Smooth muscle cell (in vitro differentiated cells): ENCODE results near the gene GPC3. TPM values are rescaled to one million over a fixed set of nuclear protein-coding genes. Genes with fewer than 3 reads are reported as not detected.

Experiments
- DNase-seq: peaks from one replicate; lab custom pipeline; 2025; ENCODE audit not compliant: unreplicated experiment; lab: John Stamatoyannopoulos, UW
- H2AFZ ChIP-seq: fragments of 200-600 bp; sonication (generic); 2 replicates; pipeline ENCODE4 v1.6.0; 2016; ENCODE audit warnings: antibody characterized with exemption, low read depth, mild to moderate bottlenecking
- H3F3A ChIP-seq: fragments of 200-600 bp; sonication (generic); 2 replicates; pipeline ENCODE4 v1.6.0; 2017; ENCODE audit warnings: antibody characterized with exemption, low read depth
- H3K27ac ChIP-seq: fragments of 200-600 bp; sonication (generic); 2 replicates; pipeline ENCODE4 v1.5.1; 2016; ENCODE audit warnings: low read depth, mild to moderate bottlenecking
- H3K27me3 ChIP-seq: fragments of 200-600 bp; sonication (generic); 2 replicates; pipeline ENCODE4 v1.6.1; 2016; ENCODE audit warnings: low read depth, mild to moderate bottlenecking
- H3K36me3 ChIP-seq: fragments of 200-600 bp; sonication (generic); 2 replicates; pipeline ENCODE4 v1.5.1; 2016; ENCODE audit warnings: low read depth
- H3K4me1 ChIP-seq: fragments of 200-600 bp; sonication (generic); 2 replicates; pipeline ENCODE4 v1.5.1; 2016; ENCODE audit warnings: low read depth
- H3K4me2 ChIP-seq: fragments of 200-600 bp; sonication (generic); 2 replicates; pipeline ENCODE4 v1.6.0; 2016; ENCODE audit warnings: mild to moderate bottlenecking
- H3K4me3 ChIP-seq: fragments of 200-600 bp; sonication (generic); 2 replicates; pipeline ENCODE4 v1.5.1; 2016; ENCODE audit warnings: mild to moderate bottlenecking
- H3K79me2 ChIP-seq: fragments of 200-600 bp; sonication (generic); 2 replicates; pipeline ENCODE4 v1.6.0; 2016; ENCODE audit warnings: low read depth, mild to moderate bottlenecking
- H3K9ac ChIP-seq: fragments of 200-600 bp; sonication (generic); 2 replicates; pipeline ENCODE4 v1.6.0; 2016; ENCODE audit warnings: low read depth
- H3K9me3 ChIP-seq: fragments of 200-600 bp; sonication (generic); replicated peaks from 2 replicates; pipeline ENCODE4 v1.5.1; 2016; ENCODE audit warnings: low read depth
- H4K20me1 ChIP-seq: fragments of 200-600 bp; sonication (generic); 2 replicates; pipeline ENCODE4 v1.6.0; 2016; ENCODE audit warnings: low read depth
- CTCF ChIP-seq: fragments of 200-600 bp; sonication (generic); IDR thresholded peaks from 2 replicates; pipeline ENCODE4 v1.5.1; 2017; ENCODE audit warnings: borderline replicate concordance, mild to moderate bottlenecking, antibody characterized with exemption; ENCODE audit not compliant: insufficient read depth, poor library complexity, severe bottlenecking
- WGBS: methylation state at CpG from one replicate; pipeline ENCODE4 v1.1.7; 2016; ENCODE audit warnings: low lambda C conversion rate; 5-methylcytosine and 5-hydroxymethylcytosine counted together
- polyA plus RNA-seq: library from polyadenylated mRNA; unstranded; fragments of >200 nt; fragmentation: Nextera tagmentation; extraction: Ambion mirVana; gene quantifications from 2 replicates; pipeline ENCODE4 v1.2.1, GENCODE V29; 2016
- total RNA-seq: library from RNA; depleted of rRNA; stranded (reverse); fragments of >200 nt; gene quantifications from 2 replicates; pipeline ENCODE4 v1.2.3, GENCODE V29; 2014

The GPC3 gene
- total and polyA plus RNA-seq, 2 experiments from 2014 or later = 120 to 191 TPM

GRCh38 chrX:133956570-133957340, 28.6 kb downstream of the GPC3 start:
- Histone ChIP-seq H3K9me3 (peaks cover 3% of the 10 kb centered on the region), H3K4me1 (no peaks in the 10 kb centered on the region), H3K27me3 (no peaks in the 10 kb centered on the region), H3F3A (no peaks in the 10 kb centered on the region), H3K79me2 (no peaks in the 10 kb centered on the region), H3K27ac (no peak overlapping the region), H3K4me2 (no peak overlapping the region), H3K4me3 (no peak overlapping the region), H2AFZ (no peak overlapping the region), H4K20me1 (no peaks in the 10 kb centered on the region), H3K36me3 (no peaks in the 10 kb centered on the region), H3K9ac (no peak overlapping the region)
- WGBS = 85% methylated on average over 1 of the region's 1 CpG
- no peak for TF ChIP-seq CTCF
- DNase-seq = no peak

- no peak overlapping the region for H3K9ac ChIP-seq
- no peak for DNase-seq
- no peak overlapping the region for H3K4me2 ChIP-seq
- no peaks in the 10 kb centered on the region for H3K4me1 ChIP-seq
- no peaks in the 10 kb centered on the region for H4K20me1 ChIP-seq
- TF ChIP-seq CTCF = no peak
- H3K79me2 ChIP-seq = no peaks in the 10 kb centered on the region
- no peaks in the 10 kb centered on the region for H3K27me3 ChIP-seq
- no peak overlapping the region for H3K27ac ChIP-seq
- peaks cover 3% of the 10 kb centered on the region for H3K9me3 ChIP-seq
- no peaks in the 10 kb centered on the region for H3F3A ChIP-seq
- H3K4me3 ChIP-seq = no peak overlapping the region
- H2AFZ ChIP-seq = no peak overlapping the region
- WGBS = 76% methylated on average over 4 of the region's 4 CpGs
- H3K36me3 ChIP-seq = peaks cover 4% of the 10 kb centered on the region
Measured at GRCh38 chrX:133953785-133954355, 31.5 kb downstream of the GPC3 start.

GRCh38 chrX:133953078-133953477, 32.3 kb downstream of the GPC3 start:
- 79% methylated on average over 2 of the region's 2 CpGs for WGBS
- H3K4me3 ChIP-seq = no peak overlapping the region
- no peaks in the 10 kb centered on the region for H4K20me1 ChIP-seq
- no peak for TF ChIP-seq CTCF
- no peak overlapping the region for H3K9ac ChIP-seq
- no peak overlapping the region for H3K27ac ChIP-seq
- no peaks in the 10 kb centered on the region for H3K4me1 ChIP-seq
- H2AFZ ChIP-seq = no peak overlapping the region
- H3K79me2 ChIP-seq = no peaks in the 10 kb centered on the region
- H3K4me2 ChIP-seq = no peak overlapping the region
- DNase-seq = no peak
- H3K36me3 ChIP-seq = peaks cover 4% of the 10 kb centered on the region
- H3K27me3 ChIP-seq = no peaks in the 10 kb centered on the region
- no peaks in the 10 kb centered on the region for H3F3A ChIP-seq
- peaks cover 3% of the 10 kb centered on the region for H3K9me3 ChIP-seq

- H3K9me3 ChIP-seq = peaks cover 3% of the 10 kb centered on the region
- H3K4me2 ChIP-seq = no peak overlapping the region
- no peak overlapping the region for H3K4me3 ChIP-seq
- H2AFZ ChIP-seq = no peak overlapping the region
- no peak overlapping the region for H3K9ac ChIP-seq
- 60% methylated on average over 2 of the region's 2 CpGs for WGBS
- no peak overlapping the region for H3K27ac ChIP-seq
- no peaks in the 10 kb centered on the region for H3K27me3 ChIP-seq
- H3K79me2 ChIP-seq = no peaks in the 10 kb centered on the region
- peaks cover 4% of the 10 kb centered on the region for H3K36me3 ChIP-seq
- H3F3A ChIP-seq = no peaks in the 10 kb centered on the region
- no peaks in the 10 kb centered on the region for H3K4me1 ChIP-seq
- no peak for TF ChIP-seq CTCF
- no peaks in the 10 kb centered on the region for H4K20me1 ChIP-seq
- DNase-seq = no peak
Measured at GRCh38 chrX:133951098-133951497, 34.3 kb downstream of the GPC3 start.
